NCI-H2171 (cell line): Measurements from ENCODE around the gene ZRSR2.

Experiments
- DNase-seq: peaks from one replicate; lab custom pipeline; 2025; lab: John Stamatoyannopoulos, UW

ZRSR2 gene

DNA sequence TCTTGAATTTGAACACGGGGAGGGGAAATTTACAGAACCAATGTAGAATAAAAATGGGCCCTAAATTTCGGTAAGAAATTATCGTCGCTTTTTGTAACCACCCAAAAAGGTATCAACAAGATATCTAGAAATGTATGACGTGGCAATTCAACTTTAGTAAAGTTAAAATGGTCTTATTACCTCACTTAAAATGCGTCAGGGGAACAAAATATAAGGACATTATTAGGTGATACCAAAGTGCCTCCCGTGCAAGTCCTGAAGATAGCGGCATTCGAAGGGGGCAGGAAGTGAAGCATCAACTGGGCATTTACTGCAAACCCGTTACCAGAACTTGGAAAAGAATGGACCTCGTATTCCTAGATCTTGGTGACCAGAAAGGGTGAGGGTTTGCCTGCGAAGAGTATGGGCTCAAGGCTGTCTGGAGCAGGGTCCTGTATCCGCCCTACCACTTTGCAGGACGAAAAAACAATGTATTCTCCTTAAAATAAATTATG lies 63.3 kb downstream of the ZRSR2 start:
- no peak for DNase-seq

DNA sequence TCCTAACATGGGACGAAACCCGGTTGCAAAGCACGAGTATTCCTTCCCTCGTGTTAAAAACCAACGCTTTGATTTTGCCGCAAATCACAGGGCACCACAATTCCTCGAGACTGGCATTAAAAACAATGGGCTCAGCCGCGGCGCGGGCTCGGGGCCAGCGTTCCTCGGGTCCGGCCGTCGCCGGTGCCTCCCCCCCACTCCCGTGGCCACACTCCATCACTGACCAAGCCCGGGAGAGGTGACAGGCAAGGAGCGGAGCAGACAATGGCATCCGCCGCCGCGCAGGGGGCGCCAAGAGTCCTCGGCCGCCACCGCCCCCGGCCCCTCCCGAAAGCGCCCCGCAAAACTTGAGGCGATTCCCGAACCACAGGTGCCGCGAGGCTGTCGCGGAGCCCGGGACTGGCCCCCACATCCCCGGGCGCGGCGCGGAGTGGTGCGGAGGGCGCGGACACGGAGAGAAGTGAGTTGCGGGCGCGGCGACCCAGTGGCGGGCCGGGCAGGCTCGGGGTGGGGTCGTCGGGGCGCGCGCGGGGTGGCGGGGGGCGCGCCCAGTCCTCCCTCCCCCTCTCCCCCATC lies 63.9 kb downstream of the ZRSR2 start:
- DNase-seq = peak; percentile 4

DNA sequence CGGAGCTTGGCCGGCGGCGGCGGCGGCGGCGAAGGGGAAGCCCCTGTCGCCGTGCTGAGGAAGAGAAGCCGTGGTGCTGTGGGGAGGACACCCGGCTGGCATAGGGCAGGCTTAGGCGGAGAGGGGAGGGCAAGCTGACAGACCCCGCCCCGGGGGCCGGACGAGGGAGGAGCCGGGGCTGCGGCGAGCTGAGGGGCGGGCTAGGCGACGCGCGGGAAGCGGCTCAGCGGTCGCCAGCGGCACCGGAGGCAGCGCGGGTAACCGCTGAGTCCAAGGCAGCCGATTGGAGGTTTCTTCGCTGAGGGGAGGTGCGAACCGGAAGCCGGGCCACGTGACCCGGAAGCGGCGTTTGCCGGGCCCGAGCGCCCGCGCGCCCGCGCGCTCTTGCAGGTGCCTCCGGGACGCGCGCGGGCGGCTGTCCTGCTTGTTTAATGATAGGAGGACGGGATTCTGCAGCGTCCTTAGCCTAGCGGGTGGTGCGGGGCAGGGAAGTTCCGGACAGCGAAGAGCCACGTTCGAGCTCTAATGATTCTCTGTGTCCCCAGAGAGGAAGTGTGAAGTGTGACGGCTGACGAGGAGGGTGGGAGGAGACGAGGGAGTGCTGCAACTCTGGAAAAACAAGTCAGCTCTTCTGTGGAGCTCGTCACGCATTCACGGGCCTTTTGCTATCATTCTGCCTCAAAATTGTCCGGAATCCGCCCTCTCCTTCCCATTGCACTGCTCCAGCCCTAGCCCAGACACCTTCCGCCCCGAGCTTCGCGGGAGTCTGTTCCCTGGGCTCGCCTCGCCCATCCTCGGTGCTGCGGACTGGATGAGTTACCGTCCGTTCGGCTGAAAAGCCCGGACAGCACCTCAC lies 64.7 kb downstream of the ZRSR2 start, which contains the start of gene AP1S2:
Gene AP1S2 (minus strand): TSS at position 102 of the 856 bp plus-strand sequence. CDS start 2,289 bp downstream, outside the sequence.
- peak; percentile 84 for DNase-seq

DNA sequence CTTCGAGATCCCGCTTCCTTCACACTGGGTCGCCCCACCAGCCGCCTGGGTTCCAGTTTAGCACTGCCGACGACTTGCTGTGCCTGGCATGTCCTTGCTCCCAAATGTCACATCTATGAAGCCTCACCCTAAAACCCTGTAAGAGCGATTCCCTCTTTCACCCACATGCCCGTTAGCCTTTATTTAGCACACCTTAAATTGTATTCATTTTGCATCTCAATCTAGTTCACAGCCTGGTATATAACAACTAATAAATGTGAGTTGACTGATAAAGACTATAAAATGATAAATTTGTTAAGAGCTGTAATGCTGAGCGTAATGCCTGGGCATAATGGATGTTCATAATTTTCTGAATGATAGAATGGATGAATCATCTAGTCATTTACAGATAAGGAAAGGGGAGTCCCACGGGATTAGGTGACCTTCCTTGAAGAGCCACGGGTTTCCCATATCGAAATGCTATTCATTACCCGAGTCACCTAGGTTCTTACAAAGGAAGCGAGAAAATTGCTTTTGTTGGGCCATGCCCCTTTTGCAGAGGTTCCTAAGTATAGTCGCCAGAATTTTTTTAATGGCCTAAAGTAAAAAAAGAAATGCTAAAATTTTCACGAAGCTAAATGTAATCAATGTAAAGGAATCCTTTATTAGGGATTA lies 65.4 kb downstream of the ZRSR2 start:
- DNase-seq = no peak

DNA sequence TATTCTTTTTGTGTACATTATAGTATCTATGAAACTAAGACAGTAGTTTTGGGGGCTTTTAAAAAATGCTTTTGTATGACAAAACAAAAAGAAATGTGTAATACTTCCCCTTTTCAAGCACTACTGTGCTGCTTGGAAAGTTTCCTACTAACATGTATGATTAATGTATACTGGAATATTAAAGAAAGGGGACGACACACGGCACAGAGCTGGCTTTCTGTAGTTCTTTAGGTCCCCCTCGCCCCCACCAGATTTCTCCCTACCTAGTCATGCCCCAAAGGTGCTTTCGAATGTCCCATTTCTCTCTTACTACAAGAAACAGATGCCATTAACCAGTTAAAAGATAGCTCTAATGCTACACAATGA lies 65.9 kb downstream of the ZRSR2 start:
- no peak for DNase-seq

DNA sequence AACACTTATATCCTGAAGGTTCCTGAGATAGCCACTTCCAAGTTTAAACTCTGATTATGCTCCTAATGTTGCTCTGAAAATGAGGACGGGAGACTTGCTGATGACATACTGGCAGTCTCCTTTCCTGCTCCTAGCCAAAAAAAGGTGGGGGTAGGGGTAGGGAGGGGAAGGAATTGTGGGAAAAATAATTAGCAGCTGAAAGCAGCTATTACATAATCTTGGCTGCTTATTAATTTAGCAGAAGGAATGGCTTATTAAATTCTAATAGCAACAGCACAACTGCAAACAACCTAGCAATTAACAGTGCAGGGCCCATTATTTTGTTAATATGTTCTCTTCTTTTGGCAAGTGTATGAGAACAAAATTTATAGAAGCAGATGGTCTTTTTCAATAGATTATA lies 66.4 kb downstream of the ZRSR2 start:
- no peak for DNase-seq

DNA sequence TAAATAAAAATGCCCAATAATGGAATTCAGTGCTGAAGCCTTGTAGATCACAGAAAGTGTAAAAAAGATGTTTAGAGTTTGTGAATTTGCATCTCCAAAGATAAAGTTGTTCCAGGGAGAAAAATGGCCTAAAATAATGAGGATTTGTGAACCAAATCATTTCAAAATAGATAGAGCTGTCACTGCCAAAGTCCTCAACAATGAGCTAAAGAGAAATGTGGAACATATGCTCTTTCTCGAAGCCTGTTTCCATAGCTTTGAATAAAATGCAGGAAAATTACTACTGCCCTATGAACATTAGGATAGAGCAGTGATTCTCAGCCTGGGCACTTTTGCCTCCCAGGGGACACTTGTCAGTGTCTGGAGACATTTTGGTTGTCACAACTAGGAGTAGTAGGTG lies 67.8 kb downstream of the ZRSR2 start:
- no peak for DNase-seq

DNA sequence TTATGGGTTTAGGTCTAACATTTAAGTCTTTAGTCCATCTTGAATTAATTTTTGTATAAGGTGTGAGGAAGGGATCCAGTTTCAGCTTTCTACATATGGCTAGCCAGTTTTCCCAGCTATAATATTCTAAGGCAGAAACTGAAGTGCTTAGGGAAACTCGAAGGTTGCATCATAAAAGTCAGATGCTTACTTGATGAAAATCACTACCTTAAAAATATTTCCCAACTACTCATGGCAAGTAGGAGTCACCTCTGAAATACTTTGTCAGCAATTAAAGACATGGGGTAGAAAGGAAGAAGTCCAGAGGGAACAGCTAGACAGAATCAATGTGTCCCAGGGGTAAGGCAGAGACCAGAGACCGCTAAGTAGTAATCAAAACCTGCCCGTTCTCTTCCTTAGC lies 70.6 kb downstream of the ZRSR2 start:
- DNase-seq = no peak

DNA sequence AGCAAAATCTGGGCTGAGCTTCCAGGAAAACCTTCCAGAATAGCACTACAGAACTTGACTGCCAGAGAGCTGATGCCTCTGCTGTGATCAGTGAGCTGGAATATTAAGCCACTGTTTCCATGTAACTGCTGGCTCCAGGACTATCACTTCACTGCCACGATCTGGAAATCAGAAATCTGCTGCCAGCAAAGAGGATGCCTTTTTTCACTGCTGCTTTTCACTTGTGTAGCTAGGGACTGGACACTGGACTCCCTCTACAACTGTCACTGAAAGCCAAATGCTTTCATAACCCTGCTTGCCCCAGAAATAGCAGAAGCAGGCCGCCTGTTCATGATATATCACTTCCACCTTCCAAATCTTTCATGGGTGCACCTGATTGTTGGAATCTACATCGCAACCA lies 73.7 kb downstream of the ZRSR2 start:
- DNase-seq = no peak

DNA sequence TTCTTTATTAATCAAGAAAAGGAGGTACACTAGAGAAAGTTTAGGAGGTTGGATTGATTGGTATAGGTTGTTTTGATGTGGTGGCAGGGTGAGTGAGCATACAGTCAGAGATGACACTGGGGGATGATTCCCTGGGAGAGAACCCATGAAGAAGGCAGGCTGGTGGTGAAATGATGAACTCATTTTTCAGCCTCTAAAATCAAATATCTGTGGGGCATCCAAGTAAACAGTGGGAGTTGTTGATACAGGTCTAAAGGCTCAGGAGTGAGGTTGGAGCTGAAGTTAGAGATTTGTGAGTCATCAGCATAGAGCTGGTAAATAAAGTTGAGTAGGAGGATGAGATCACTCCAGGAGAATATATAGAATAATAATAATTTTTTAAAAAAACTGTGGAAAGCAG lies 74.3 kb downstream of the ZRSR2 start:
- no peak for DNase-seq

DNA sequence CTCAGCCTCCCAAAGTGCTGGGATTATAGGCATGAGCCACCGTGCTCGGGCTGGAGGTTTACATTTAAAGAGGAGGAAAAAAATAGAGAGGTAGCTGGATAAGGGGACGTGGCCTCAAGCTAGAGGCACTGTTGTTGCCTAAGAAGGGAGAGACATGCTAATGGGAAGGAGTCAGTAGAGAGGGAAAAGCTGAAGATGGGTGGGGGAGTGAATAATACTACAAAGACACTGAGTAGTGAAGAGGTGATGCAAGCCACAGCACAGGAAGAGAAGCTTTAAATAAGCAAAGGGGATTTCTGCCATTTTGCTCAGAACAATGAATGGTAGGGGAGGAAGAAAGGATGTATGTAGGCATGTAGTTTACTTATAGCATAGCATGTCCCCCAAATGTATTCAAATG lies 75.9 kb downstream of the ZRSR2 start:
- DNase-seq = no peak

DNA sequence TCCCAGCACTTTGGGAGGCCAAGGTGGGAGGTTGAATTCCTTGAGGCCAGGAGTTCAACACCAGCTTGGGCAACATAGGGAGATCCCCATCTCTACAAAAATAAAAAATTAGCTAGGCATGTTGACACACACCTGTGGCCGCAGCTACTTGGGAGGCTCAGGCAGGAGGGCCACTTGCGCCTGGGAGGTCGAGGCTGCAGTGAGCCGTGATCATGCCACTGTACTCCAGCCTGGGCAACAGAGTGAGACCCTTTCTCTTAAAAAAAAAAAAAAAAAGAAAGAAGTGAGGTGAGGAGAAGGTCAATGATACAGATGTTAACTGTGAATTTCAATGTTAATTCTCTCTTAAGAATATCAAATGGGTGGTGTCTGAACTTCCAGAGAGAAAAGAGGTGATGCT lies 79.4 kb downstream of the ZRSR2 start:
- no peak for DNase-seq

DNA sequence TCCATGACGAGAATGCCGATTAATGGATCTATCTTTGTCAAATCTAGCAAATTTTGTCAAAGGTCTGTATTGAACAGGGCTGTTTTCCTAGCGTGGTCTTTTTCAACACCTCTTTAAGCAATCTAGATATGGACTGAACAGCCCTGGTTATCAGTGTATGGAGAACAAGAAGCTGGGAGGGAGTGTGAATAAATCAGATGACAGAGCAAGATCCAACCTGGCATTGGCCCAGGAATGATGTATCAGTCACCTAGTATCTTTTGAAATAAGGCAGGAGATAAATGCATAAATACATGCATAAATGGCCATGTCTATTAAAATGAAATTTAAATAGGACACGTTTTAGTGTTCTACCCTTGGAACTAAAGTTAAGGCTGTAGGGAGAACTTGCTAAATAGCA lies 80.0 kb downstream of the ZRSR2 start:
- DNase-seq = no peak
